ENCODE results near the gene API5. TPM values are rescaled to one million over a fixed set of nuclear protein-coding genes. Genes with fewer than 3 reads are reported as not detected.

API5 gene
- total RNA-seq, 1 donor from 2014 or later, result 101 TPM

DNA sequence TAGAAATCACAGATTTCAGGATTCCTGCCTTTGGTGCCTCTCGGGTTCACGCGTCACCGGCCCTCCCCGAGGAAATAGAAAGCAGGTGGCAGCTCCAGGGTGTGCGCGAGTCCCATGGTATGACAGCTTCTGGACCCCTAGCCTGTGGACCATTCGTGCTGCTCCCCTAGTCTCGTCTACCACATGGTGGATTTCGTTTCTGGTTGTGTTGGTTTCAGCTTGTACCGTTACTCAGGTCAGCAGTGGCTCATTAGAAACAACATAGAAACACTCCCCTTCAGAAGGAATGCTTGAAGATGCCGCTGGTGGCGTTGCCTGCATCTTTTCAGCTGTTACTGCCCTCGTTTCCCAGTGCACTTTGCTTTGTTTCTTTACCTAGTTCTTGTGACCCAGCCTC lies 47.6 kb downstream of the API5 start:
- peak overlapping the region; percentile 89 for H3K4me3 ChIP-seq (ENCODE audit: low read depth, low read length)
- DNase-seq (ENCODE audit: low read depth), result no peak
- TF ChIP-seq, protein P1, sequence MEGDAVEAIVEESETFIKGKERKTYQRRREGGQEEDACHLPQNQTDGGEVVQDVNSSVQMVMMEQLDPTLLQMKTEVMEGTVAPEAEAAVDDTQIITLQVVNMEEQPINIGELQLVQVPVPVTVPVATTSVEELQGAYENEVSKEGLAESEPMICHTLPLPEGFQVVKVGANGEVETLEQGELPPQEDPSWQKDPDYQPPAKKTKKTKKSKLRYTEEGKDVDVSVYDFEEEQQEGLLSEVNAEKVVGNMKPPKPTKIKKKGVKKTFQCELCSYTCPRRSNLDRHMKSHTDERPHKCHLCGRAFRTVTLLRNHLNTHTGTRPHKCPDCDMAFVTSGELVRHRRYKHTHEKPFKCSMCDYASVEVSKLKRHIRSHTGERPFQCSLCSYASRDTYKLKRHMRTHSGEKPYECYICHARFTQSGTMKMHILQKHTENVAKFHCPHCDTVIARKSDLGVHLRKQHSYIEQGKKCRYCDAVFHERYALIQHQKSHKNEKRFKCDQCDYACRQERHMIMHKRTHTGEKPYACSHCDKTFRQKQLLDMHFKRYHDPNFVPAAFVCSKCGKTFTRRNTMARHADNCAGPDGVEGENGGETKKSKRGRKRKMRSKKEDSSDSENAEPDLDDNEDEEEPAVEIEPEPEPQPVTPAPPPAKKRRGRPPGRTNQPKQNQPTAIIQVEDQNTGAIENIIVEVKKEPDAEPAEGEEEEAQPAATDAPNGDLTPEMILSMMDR (conservative IDR thresholded peaks at IDR 0.05; ENCODE audit: low read depth, low read length), result no peak

DNA sequence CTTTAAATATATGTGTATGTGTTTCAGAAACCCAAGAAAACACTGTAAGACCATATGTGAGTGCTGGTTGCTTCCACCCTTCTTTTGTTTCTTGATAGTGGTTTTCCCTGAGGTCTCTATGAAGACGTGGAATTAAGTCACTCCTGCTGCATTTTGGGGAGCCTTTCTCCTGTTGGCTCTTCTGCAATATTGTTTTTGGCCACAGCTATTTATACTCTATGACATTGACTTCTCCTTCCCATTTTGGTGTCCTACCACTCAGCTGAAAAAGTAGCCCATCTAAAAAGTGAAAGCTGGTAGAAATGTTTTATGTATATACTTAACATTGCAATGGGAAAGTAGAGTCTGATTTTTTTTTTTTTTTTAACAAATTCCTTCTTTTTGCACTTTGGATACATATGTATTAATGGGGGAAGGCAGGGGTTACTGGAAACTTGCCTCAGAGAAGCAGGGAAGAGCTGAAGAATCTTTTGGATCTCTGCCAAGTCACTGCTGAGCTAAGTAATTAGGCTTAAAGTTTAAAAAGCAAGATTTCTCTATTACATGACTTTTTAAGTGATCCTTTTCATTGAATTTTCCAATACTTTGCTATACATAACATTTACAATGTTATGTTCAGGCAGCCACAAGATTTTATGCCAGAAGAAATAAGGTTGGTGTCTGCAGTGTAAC lies 48.7 kb downstream of the API5 start:
- H3K4me3 ChIP-seq (ENCODE audit: low read depth, low read length), result peak overlapping the region; percentile 89
- no peak for DNase-seq (ENCODE audit: low read depth)
- TF ChIP-seq, protein P1 (conservative IDR thresholded peaks at IDR 0.05; ENCODE audit: low read depth, low read length), result no peak

DNA sequence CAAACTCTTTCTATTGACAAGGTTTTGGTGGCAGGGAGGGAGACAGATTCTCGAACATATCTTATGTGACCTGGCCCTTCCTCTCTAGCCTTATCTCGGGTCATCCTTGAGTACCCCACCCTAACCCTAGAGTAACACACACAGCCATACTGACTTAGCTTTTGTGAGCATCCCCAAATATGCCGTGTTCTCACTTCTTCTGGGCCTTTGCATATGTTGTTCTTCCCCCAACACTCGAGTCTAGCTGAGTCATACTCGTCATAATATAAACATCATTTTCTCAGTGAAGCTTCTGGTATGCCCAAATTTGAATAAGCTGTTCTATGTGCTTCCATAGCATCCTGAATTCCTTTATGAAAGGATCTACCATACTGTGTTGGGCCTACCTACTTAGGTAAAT lies 54.9 kb downstream of the API5 start:
- no peak overlapping the region for H3K4me3 ChIP-seq (ENCODE audit: low read depth, low read length)
- TF ChIP-seq, protein P1 (conservative IDR thresholded peaks at IDR 0.05; ENCODE audit: low read depth, low read length), result no peak
- no peak for DNase-seq (ENCODE audit: low read depth)

DNA sequence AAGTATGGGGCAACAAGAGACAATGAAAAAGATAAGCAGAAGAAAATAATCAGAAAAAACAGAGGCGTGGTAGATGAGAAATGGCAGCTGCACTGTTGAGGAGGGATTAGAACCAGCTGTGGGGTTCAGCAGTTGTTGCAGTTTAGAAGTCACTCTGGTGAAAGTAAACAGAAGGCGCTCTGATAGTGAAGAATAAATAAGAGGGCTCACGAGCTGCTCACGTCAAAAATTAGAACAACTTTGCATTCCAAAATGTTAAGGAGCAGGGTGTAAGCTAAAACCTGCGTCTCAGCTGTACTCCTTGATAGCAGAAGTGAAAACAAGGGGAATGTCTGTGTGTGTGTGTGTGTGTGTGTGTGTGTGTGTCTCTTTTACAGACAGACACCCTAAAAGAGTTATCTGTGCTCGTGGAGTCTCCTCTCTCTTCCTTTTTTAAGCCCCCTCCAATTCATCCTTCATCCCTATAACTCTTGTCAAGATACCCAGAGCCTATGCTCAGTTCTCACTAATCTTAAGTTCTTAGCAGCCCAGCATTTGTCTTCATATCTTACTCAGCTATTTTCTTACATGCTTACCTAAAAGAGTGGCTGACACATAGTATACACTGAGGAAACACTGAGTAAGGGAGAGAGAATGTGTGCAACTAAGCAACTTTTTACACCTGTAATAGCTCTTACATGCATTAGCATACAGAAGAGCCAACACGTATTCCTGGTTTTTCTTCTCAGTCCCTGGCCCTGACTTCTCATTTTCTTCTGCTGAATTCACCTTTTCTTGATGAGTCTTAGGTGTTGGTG lies 55.8 kb downstream of the API5 start:
- TF ChIP-seq, protein P1 (conservative IDR thresholded peaks at IDR 0.05; ENCODE audit: low read depth, low read length), result no peak
- H3K4me3 ChIP-seq (ENCODE audit: low read depth, low read length), result no peak overlapping the region
- no peak for DNase-seq (ENCODE audit: low read depth)

DNA sequence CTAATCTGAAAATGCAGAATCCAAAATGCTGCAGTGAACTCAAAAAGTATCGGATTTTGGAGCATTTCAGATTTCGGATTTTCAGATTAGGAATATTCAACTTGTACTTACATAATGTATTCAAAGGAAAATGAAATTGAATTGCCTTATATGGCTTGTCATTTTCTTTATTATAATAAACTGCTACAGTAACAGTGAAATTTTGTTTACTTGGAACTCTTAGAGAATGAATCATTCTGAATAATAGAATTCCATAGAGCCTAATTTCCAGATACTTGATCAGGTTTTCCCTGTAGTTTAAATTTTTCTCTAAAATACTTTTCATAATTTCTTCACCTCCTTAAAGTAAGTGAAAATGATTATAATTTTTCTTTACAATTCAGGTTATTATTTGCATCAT lies 64.3 kb downstream of the API5 start:
- H3K4me3 ChIP-seq (ENCODE audit: low read depth, low read length), result no peak overlapping the region
- TF ChIP-seq, protein P1 (conservative IDR thresholded peaks at IDR 0.05; ENCODE audit: low read depth, low read length), result no peak
- no peak for DNase-seq (ENCODE audit: low read depth)

DNA sequence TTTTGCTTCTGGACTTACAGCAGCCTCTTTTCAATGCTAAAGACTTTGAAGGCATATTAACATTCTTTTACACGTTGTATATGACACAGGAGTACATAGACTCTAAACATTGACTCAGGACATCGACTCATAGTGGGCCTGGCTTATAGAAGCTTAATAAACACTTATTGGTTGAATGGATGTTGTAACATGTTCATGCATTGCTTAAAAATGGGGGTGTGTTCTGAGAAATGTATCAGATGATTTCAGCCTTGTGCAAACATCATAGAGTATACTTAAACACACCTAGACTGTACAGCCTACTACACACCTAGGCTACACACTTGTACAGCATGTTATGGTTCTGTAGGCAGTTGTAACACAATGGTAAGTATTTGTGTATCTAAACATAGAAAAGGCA lies 64.8 kb downstream of the API5 start:
- TF ChIP-seq, protein P1 (conservative IDR thresholded peaks at IDR 0.05; ENCODE audit: low read depth, low read length), result no peak
- no peak overlapping the region for H3K4me3 ChIP-seq (ENCODE audit: low read depth, low read length)
- no peak for DNase-seq (ENCODE audit: low read depth)

Data from epithelial cell of proximal tubule (primary cell).